ENCODE data around the gene RBM33. TPM values are rescaled to one million over a fixed set of nuclear protein-coding genes. Genes with fewer than 3 reads are reported as not detected.
"Not testable (repeated sequence)": the region's sequence is repeated elsewhere in the genome, so short reads cannot be mapped to it uniquely, and the experiment has no call there.

The RBM33 gene
- total and polyA plus RNA-seq, 10 of the 15 experiments (the other 5 are each of a cell fraction or from before 2014, with no cell fraction given), result 4.7 to 67.2 (median 24.3) TPM

DNA sequence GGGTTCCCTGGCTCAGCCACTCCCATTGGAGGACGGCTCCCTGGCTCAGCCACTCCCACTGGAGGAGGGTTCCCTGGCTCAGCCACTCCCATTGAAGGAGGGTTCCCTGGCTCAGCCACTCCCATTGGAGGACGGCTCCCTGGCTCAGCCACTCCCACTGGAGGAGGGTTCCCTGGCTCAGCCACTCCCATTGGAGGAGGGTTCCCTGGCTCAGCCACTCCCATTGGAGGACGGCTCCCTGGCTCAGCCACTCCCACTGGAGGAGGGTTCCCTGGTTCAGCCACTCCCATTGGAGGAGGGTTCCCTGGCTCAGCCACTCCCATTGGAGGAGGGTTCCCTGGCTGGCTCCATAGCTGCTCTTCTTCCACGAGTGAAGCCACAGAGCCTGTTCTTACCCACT lies 173.1 kb downstream of the RBM33 start:
- H3K79me2 ChIP-seq (ENCODE audit: control insufficient read depth, insufficient read depth, low read length); H2AFZ ChIP-seq (ENCODE audit: control insufficient read depth, low read depth, low read length); RAD21 ChIA-PET (ENCODE audit: unreplicated experiment); DNase-seq (ENCODE audit: low read depth, low spot score); H3K36me3 ChIP-seq (ENCODE audit: control insufficient read depth in 2 of 2, insufficient read depth in 2 of 2, low read length in 1 of 2); SMC1A ChIA-PET (ENCODE audit: uncharacterized antibody, unreplicated experiment); ATAC-seq; FAIRE-seq; CTCF ChIA-PET; H3K4me2 ChIP-seq (ENCODE audit: control insufficient read depth, insufficient read depth); BruUV-seq (replicated peaks); H3K27ac ChIP-seq (ENCODE audit: control insufficient read depth, insufficient read depth); POLR2A ChIA-PET; H3K27me3 ChIP-seq (replicated peaks in 1 of 2; ENCODE audit: control insufficient read depth in 2 of 2, insufficient read depth in 2 of 2, low read length in 1 of 2); H3K9me3 ChIP-seq (replicated peaks; ENCODE audit: control insufficient read depth, insufficient read depth, low read length); H4K20me1 ChIP-seq (ENCODE audit: control insufficient read depth, insufficient read depth); H3K9ac ChIP-seq (ENCODE audit: control insufficient read depth, insufficient read depth, low read length); H3K4me1 ChIP-seq (ENCODE audit: control insufficient read depth, insufficient read depth, low read length); H3K4me3 ChIP-seq: not testable (repeated sequence)
- WGBS (ENCODE audit: insufficient coverage, insufficient replicate concordance, low lambda C conversion rate, missing lambda C conversion rate), result 31% methylated on average over 3 of the region's 4 CpGs
- intact Hi-C loops (cut with micrococcal nuclease; ENCODE audit: unreplicated experiment) (loop anchor here (10.0 kb wide), 2 partner anchors 337 to 827 kb away; partner anchors contain the start of gene RNF32), in situ Hi-C loops (cut with MboI) (loop anchor here (5.0 to 25.0 kb wide), 3 partner anchors 655 to 1445 kb away; no protein-coding TSS in a partner anchor)
- TF ChIP-seq SP1 (IDR thresholded peaks at IDR 0.05; ENCODE audit: low read depth, low read length), result peak; percentile 12

DNA sequence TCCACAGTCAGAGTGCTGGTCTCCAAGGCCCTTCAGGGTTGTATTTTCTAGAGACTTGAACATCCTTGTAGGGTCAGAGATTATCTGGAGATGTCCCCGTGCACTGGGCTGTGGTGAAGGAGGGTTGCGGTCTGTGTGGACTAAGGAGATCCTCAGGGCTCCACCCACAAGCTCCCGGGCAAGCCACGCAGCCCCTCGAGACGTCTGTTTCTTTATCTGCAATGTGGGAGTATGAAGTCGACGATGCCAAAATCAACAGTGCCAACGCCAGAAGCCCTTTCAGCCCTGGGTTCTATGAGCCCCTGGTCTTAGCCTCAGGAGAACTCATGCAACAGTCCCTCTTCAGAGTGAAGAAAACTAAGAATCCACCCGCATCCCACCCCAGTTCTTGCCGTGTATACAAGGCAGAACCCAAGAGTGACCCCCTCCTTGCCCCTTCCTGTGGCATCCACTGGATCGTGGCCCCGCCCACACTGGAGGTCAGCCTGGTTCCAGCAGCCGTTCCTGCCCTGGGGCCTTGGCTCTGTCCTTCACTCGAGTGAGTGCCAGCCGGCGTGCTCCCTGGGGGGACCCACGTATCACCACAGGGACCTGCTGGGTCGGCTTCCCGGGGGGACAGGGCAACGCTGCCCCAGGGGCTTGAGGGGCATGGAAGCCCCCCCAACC lies 173.8 kb downstream of the RBM33 start:
- CTCF ChIA-PET, result no interaction called here
- H3K9me3 ChIP-seq (replicated peaks; ENCODE audit: control insufficient read depth, insufficient read depth, low read length), result no peaks in the 10 kb centered on the region; the same call in 2 of the 3 replicates
- RAD21 ChIA-PET (ENCODE audit: unreplicated experiment), result no interaction called here
- no peak for FAIRE-seq
- no TSS peak for BruUV-seq (replicated peaks)
- TF ChIP-seq ZNF24 (IDR thresholded peaks at IDR 0.05) (no peak), HDAC6 (IDR thresholded peaks at IDR 0.05; ENCODE audit: unreplicated experiment) (no peak), ZNF207 (IDR thresholded peaks at IDR 0.05; ENCODE audit: borderline replicate concordance) (no peak), SREBF2 (IDR thresholded peaks at IDR 0.05; ENCODE audit: low read length) (no peak)
- TF ChIP-seq, protein P1, sequence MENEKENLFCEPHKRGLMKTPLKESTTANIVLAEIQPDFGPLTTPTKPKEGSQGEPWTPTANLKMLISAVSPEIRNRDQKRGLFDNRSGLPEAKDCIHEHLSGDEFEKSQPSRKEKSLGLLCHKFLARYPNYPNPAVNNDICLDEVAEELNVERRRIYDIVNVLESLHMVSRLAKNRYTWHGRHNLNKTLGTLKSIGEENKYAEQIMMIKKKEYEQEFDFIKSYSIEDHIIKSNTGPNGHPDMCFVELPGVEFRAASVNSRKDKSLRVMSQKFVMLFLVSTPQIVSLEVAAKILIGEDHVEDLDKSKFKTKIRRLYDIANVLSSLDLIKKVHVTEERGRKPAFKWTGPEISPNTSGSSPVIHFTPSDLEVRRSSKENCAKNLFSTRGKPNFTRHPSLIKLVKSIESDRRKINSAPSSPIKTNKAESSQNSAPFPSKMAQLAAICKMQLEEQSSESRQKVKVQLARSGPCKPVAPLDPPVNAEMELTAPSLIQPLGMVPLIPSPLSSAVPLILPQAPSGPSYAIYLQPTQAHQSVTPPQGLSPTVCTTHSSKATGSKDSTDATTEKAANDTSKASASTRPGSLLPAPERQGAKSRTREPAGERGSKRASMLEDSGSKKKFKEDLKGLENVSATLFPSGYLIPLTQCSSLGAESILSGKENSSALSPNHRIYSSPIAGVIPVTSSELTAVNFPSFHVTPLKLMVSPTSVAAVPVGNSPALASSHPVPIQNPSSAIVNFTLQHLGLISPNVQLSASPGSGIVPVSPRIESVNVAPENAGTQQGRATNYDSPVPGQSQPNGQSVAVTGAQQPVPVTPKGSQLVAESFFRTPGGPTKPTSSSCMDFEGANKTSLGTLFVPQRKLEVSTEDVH (IDR thresholded peaks at IDR 0.05; ENCODE audit: low read depth, partially characterized antibody), result no peak
- H2AFZ ChIP-seq (ENCODE audit: control insufficient read depth, low read depth, low read length), result no peak overlapping the region
- DNase-seq (ENCODE audit: low read depth, low spot score), result no peak
- no peak overlapping the region for H3K27ac ChIP-seq (ENCODE audit: control insufficient read depth, insufficient read depth)
- in situ Hi-C loops (cut with MboI), result loop anchor here (5.0 to 25.0 kb wide), 3 partner anchors 654 to 1444 kb away; no protein-coding TSS in a partner anchor
- intact Hi-C loops (cut with micrococcal nuclease; ENCODE audit: unreplicated experiment), result loop anchor here (10.0 kb wide), 2 partner anchors 337 to 827 kb away; partner anchors contain the start of gene RNF32
- no peak overlapping the region for H3K4me2 ChIP-seq (ENCODE audit: control insufficient read depth, insufficient read depth)
- H3K27me3 ChIP-seq (replicated peaks in 1 of 2; ENCODE audit: control insufficient read depth in 2 of 2, insufficient read depth in 2 of 2, low read length in 1 of 2), result peaks cover 0 to 3% of the 10 kb centered on the region in 2 experiments; a peak in 2 of 4 replicates
- no peak overlapping the region for H3K9ac ChIP-seq (ENCODE audit: control insufficient read depth, insufficient read depth, low read length)
- H3K4me3 ChIP-seq, result no peak overlapping the region
- H3K36me3 ChIP-seq (ENCODE audit: control insufficient read depth in 2 of 2, insufficient read depth in 2 of 2, low read length in 1 of 2), result no peaks in the 10 kb centered on the region
- no peaks in the 10 kb centered on the region for H4K20me1 ChIP-seq (ENCODE audit: control insufficient read depth, insufficient read depth)
- no peak for ATAC-seq
- no peaks in the 10 kb centered on the region for H3K4me1 ChIP-seq (ENCODE audit: control insufficient read depth, insufficient read depth, low read length)
- 49% methylated on average over 17 of the region's 21 CpGs for WGBS (ENCODE audit: insufficient coverage, insufficient replicate concordance, low lambda C conversion rate, missing lambda C conversion rate)
- POLR2A ChIA-PET, result no interaction called here
- SMC1A ChIA-PET (ENCODE audit: uncharacterized antibody, unreplicated experiment), result no interaction called here
- no peaks in the 10 kb centered on the region for H3K79me2 ChIP-seq (ENCODE audit: control insufficient read depth, insufficient read depth, low read length)
